ENCODE results near the gene ATRNL1.

ATRNL1 gene

GRCh38 chr10:115606741-115607140, 513.6 kb downstream of the ATRNL1 start:
- no peak for DNase-seq (ENCODE audit: low spot score)

GRCh38 chr10:115624448-115624847, 531.3 kb downstream of the ATRNL1 start:
- no peak for TF ChIP-seq CTCF (IDR thresholded peaks at IDR 0.05; ENCODE audit: extremely low read depth, missing control alignments)
- no peak for DNase-seq (ENCODE audit: low spot score)

More at GRCh38 chr10:115606741-115607140, 513.6 kb downstream of the ATRNL1 start:
- no peak for TF ChIP-seq CTCF (IDR thresholded peaks at IDR 0.05; ENCODE audit: extremely low read depth, missing control alignments)

- DNase-seq (ENCODE audit: low spot score): no peak
- no peak for TF ChIP-seq CTCF (IDR thresholded peaks at IDR 0.05; ENCODE audit: extremely low read depth, missing control alignments)
Measured at GRCh38 chr10:115628616-115629015, 535.5 kb downstream of the ATRNL1 start.

- TF ChIP-seq CTCF (IDR thresholded peaks at IDR 0.05; ENCODE audit: extremely low read depth, missing control alignments): no peak
Measured at GRCh38 chr10:115638246-115638645, 545.1 kb downstream of the ATRNL1 start.

GRCh38 chr10:115649217-115649616, 556.1 kb downstream of the ATRNL1 start:
- no peak for DNase-seq (ENCODE audit: low spot score)

More at GRCh38 chr10:115638246-115638645, 545.1 kb downstream of the ATRNL1 start:
- no peak for DNase-seq (ENCODE audit: low spot score)

GRCh38 chr10:115653473-115653872, 560.3 kb downstream of the ATRNL1 start:
- TF ChIP-seq CTCF (IDR thresholded peaks at IDR 0.05; ENCODE audit: extremely low read depth, missing control alignments): no peak

More at GRCh38 chr10:115649217-115649616, 556.1 kb downstream of the ATRNL1 start:
- no peak for TF ChIP-seq CTCF (IDR thresholded peaks at IDR 0.05; ENCODE audit: extremely low read depth, missing control alignments)

GRCh38 chr10:115654961-115655360, 561.8 kb downstream of the ATRNL1 start:
- no peak for DNase-seq (ENCODE audit: low spot score)
- TF ChIP-seq CTCF (IDR thresholded peaks at IDR 0.05; ENCODE audit: extremely low read depth, missing control alignments): no peak

More at GRCh38 chr10:115653473-115653872, 560.3 kb downstream of the ATRNL1 start:
- DNase-seq (ENCODE audit: low spot score): no peak
